H1 (cell line): ENCODE data around the gene F13B. TPM values are rescaled to one million over a fixed set of nuclear protein-coding genes. Genes with fewer than 3 reads are reported as not detected.
"Not testable (repeated sequence)": the region's sequence is repeated elsewhere in the genome, so short reads cannot be mapped to it uniquely, and the experiment has no call there.

Experiments
- CTCF ChIA-PET: fragments of 300-600 bp; sonication (Branson Sonifier 250); formaldehyde crosslinking; loops from one replicate; lab custom pipeline; 2021; ENCODE audit not compliant: partially characterized antibody; lab: Charles Lee
- POLR2A ChIA-PET: fragments of 300-600 bp; sonication (Branson Sonifier 250); formaldehyde crosslinking; loops from one replicate; lab custom pipeline; 2021; ENCODE audit warnings: inconsistent platforms; ENCODE audit not compliant: partially characterized antibody; lab: Charles Lee
- DNase-seq, 2 experiments: peaks; one replicate each; pipeline versions ENCODE4 v3.0.0 to v3.0.0-alpha.2; 2010 to 2022; ENCODE audit warnings: low spot score in 2 of 2, low read depth in 1 of 2, mixed read lengths in 1 of 2
- FAIRE-seq: peaks from 2 replicates; lab custom pipeline; 2011; peaks lifted over from hg19 to GRCh38; lab: Jason Lieb, UNC
- H2AFZ ChIP-seq: 2 replicates; pipeline ENCODE4 v1.8.1; 2012; ENCODE audit warnings: low read length, inconsistent platforms
- H2AK5ac ChIP-seq: 2 replicates; pipeline ENCODE4 v1.6.1; 2013; ENCODE audit warnings: low read depth, low read length
- H2BK120ac ChIP-seq: replicated peaks from 2 replicates; pipeline ENCODE3; 2013; ENCODE audit warnings: low read depth, low read length, inconsistent platforms
- H2BK12ac ChIP-seq: 2 replicates; pipeline ENCODE4 v1.6.1; 2013; ENCODE audit warnings: low read depth, low read length
- H2BK15ac ChIP-seq: 2 replicates; pipeline ENCODE4 v1.6.1; 2013; ENCODE audit warnings: low read length
- H2BK20ac ChIP-seq: 2 replicates; pipeline ENCODE4 v1.6.1; 2013; ENCODE audit warnings: low read length
- H2BK5ac ChIP-seq: 2 replicates; pipeline ENCODE4 v1.6.1; 2013; ENCODE audit warnings: low read depth, low read length
- H3K14ac ChIP-seq: 2 replicates; pipeline ENCODE4 v1.6.1; 2013; ENCODE audit warnings: inconsistent platforms; ENCODE audit not compliant: insufficient read length
- H3K18ac ChIP-seq: 2 replicates; pipeline ENCODE4 v1.6.1; 2013; ENCODE audit warnings: low read length; ENCODE audit errors: extremely low read depth
- H3K23ac ChIP-seq: 2 replicates; pipeline ENCODE4 v1.6.1; 2013; ENCODE audit warnings: inconsistent platforms; ENCODE audit not compliant: insufficient read length
- H3K23me2 ChIP-seq: 2 replicates; pipeline ENCODE4 v1.6.1; 2013; ENCODE audit warnings: low read depth, low read length
- H3K27ac ChIP-seq: 2 replicates; pipeline ENCODE4 v1.6.1; 2011; ENCODE audit warnings: low read depth, low read length, inconsistent platforms
- H3K27me3 ChIP-seq, 4 experiments: replicated peaks in 1 of 4; 1 replicate in 1 of 4; 2 replicates in 3 of 4; pipeline versions ENCODE4 v1.6.1 to v1.8.1; 2011 to 2013; ENCODE audit warnings: low read length in 3 of 4, mild to moderate bottlenecking in 3 of 4, inconsistent platforms in 2 of 4, mixed read lengths in 2 of 4, moderate library complexity in 1 of 4; ENCODE audit not compliant: control insufficient read depth in 3 of 4, insufficient read depth in 3 of 4; ENCODE audit errors: extremely low read depth in 1 of 4
- H3K36me3 ChIP-seq, 4 experiments: 2 replicates each; pipeline versions ENCODE4 v1.6.1 to v1.8.1; 2011 to 2013; ENCODE audit warnings: mild to moderate bottlenecking in 4 of 4, low read length in 3 of 4, moderate library complexity in 2 of 4, control low read depth in 1 of 4, inconsistent platforms in 1 of 4; ENCODE audit not compliant: insufficient read depth in 4 of 4, control insufficient read depth in 2 of 4
- H3K4ac ChIP-seq: replicated peaks from 2 replicates; pipeline ENCODE3; 2013; ENCODE audit warnings: low read length, low read depth, mixed read lengths, inconsistent platforms; ENCODE audit not compliant: insufficient read length
- H3K4me1 ChIP-seq, 4 experiments: replicated peaks in 1 of 4; 1 replicate in 1 of 4; 2 replicates in 3 of 4; pipeline versions ENCODE4 v1.6.1 to v1.8.1; 2011 to 2013; ENCODE audit warnings: low read length in 3 of 4, inconsistent platforms in 2 of 4, mixed read lengths in 1 of 4; ENCODE audit not compliant: insufficient read depth in 4 of 4, control insufficient read depth in 3 of 4
- H3K4me2 ChIP-seq, 2 experiments: 2 replicates each; pipeline versions ENCODE4 v1.6.1 to v1.8.1; 2011 to 2013; ENCODE audit warnings: low read depth in 2 of 2, low read length in 2 of 2, control low read depth in 1 of 2, inconsistent platforms in 1 of 2, mild to moderate bottlenecking in 1 of 2; ENCODE audit not compliant: insufficient read depth in 1 of 2
- H3K4me3 ChIP-seq, 4 experiments: fragments of 200-600, 300-600 bp in 1 of 4; sonication (generic), shearing (Covaris generic), sonication (Bioruptor Twin) in 1 of 4; 2 replicates each; pipeline versions ENCODE4 v1.5.1 to v1.8.1; 2011 to 2016; ENCODE audit warnings: low read length in 4 of 4, low read depth in 3 of 4, control low read depth in 2 of 4, inconsistent platforms in 2 of 4, mild to moderate bottlenecking in 2 of 4, mixed read lengths in 1 of 4, moderate library complexity in 1 of 4; ENCODE audit not compliant: insufficient read depth in 2 of 4; ENCODE audit errors: extremely low read depth in 1 of 4
- H3K56ac ChIP-seq: replicated peaks from 2 replicates; pipeline ENCODE3; 2013; ENCODE audit warnings: low read depth, mild to moderate bottlenecking, mixed read lengths, low read length, inconsistent platforms; ENCODE audit not compliant: insufficient read length
- H3K79me1 ChIP-seq: 2 replicates; pipeline ENCODE4 v1.6.1; 2013; ENCODE audit warnings: low read depth, low read length, control low read depth
- H3K79me2 ChIP-seq, 2 experiments: 2 replicates each; pipeline versions ENCODE4 v1.6.1 to v1.8.1; 2012 to 2013; ENCODE audit warnings: low read length in 2 of 2, mild to moderate bottlenecking in 2 of 2, inconsistent platforms in 1 of 2; ENCODE audit not compliant: insufficient read depth in 2 of 2, control insufficient read depth in 1 of 2
- H3K9ac ChIP-seq, 4 experiments: replicated peaks in 1 of 4; 1 replicate in 1 of 4; 2 replicates in 3 of 4; pipeline versions ENCODE4 v1.6.1 to v1.8.1; 2011 to 2013; ENCODE audit warnings: low read depth in 3 of 4, low read length in 3 of 4, control low read depth in 2 of 4, mild to moderate bottlenecking in 2 of 4, moderate library complexity in 2 of 4, inconsistent platforms in 1 of 4; ENCODE audit errors: extremely low read depth in 1 of 4
- H3K9me3 ChIP-seq, 2 experiments: 2 replicates each; pipeline versions ENCODE4 v1.6.1 to v1.8.1; 2012 to 2013; ENCODE audit warnings: mild to moderate bottlenecking in 2 of 2, moderate library complexity in 2 of 2, control low read depth in 1 of 2, inconsistent platforms in 1 of 2, low read depth in 1 of 2, low read length in 1 of 2, mixed read lengths in 1 of 2; ENCODE audit not compliant: insufficient read depth in 2 of 2
- H4K20me1 ChIP-seq, 2 experiments: replicated peaks in 1 of 2; 2 replicates each; pipeline versions ENCODE3 to v1.8.1; 2011 to 2013; ENCODE audit warnings: inconsistent platforms in 2 of 2, low read length in 2 of 2, mild to moderate bottlenecking in 1 of 2; ENCODE audit not compliant: insufficient read depth in 2 of 2, control insufficient read depth in 1 of 2
- H4K5ac ChIP-seq: 2 replicates; pipeline ENCODE4 v1.6.1; 2013; ENCODE audit warnings: low read length, low read depth, mixed read lengths, inconsistent platforms; ENCODE audit not compliant: insufficient read length
- H4K8ac ChIP-seq: 2 replicates; pipeline ENCODE4 v1.8.0; 2013; ENCODE audit warnings: mild to moderate bottlenecking, moderate library complexity, low read length, inconsistent platforms; ENCODE audit not compliant: insufficient read depth; ENCODE audit errors: extremely low read depth
- H4K91ac ChIP-seq: replicated peaks from 2 replicates; pipeline ENCODE3; 2013; ENCODE audit warnings: low read length, mixed read lengths, inconsistent platforms; ENCODE audit not compliant: insufficient read length
- WGBS, 2 experiments: shearing (Covaris generic) in 1 of 2; methylation state at CpG; one replicate each; pipeline versions ENCODE4 v1.1.6 to v1.1.7; 2013 to 2015; ENCODE audit warnings: low lambda C conversion rate in 2 of 2, mixed read lengths in 2 of 2, inconsistent platforms in 1 of 2, low coverage in 1 of 2, missing lambda C conversion rate in 1 of 2; ENCODE audit not compliant: insufficient replicate concordance in 2 of 2, insufficient coverage in 1 of 2, insufficient read length in 1 of 2; ENCODE audit errors: extremely low coverage in 1 of 2, missing lambda C conversion rate in 1 of 2; 5-methylcytosine and 5-hydroxymethylcytosine counted together
- polyA plus RNA-seq, 7 experiments: library from polyadenylated mRNA; depleted of rRNA in 3 of 7; stranded (reverse) in 5 of 7; unstranded in 2 of 7; fragments of >200 nt in 5 of 7; fragments of 200-250 nt in 2 of 7; gene quantifications; 1 replicate in 5 of 7; 2 replicates in 1 of 7; 4 replicates in 1 of 7; pipeline versions ENCODE4 v1.2.1 to v1.2.3, GENCODE V29; 2011 to 2013; ENCODE audit warnings: missing spikeins in 2 of 7, mixed read lengths in 2 of 7
- total RNA-seq: library from RNA; stranded (reverse); fragmentation: NEBNext Ultra II Directional; extraction: Animal tissue kit (Norgen Biotek cat#: 25700); gene quantifications from 2 replicates; pipeline ENCODE4 v1.2.1, GENCODE V29; 2021

Gene F13B
- total and polyA plus RNA-seq, 2 of the 8 experiments (the other 6 are each of a cell fraction or from before 2014, with no cell fraction given), result not detected

DNA sequence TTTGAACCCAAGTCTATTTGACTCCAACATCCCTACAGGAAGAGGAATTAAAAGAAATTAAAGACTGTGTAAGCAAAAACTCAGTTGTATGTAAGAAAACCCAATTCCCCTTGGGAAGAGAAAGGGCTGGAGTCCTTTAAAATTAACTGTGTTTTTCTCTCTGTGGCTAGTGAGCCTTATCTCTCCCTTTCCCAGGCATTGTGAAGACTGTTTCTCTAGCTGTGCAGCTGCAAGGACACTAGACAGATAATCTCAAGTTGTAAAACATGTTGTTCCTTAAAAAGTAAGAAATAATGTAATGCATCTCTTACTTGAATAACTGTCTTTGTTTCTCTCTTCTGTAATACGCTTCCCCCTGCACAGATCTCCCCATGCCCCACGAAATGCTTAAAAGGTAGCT, 29.9 kb upstream of the F13B start:
- H2BK120ac ChIP-seq, H3K56ac ChIP-seq, CTCF ChIA-PET, H3K27ac ChIP-seq, H4K8ac ChIP-seq, H2BK12ac ChIP-seq, H3K4me2 ChIP-seq, H3K23ac ChIP-seq, DNase-seq, FAIRE-seq, H3K27me3 ChIP-seq, H3K9ac ChIP-seq, H3K14ac ChIP-seq, H3K23me2 ChIP-seq, H2BK5ac ChIP-seq, H2BK20ac ChIP-seq, H3K18ac ChIP-seq, H3K9me3 ChIP-seq, H3K4me1 ChIP-seq, H4K91ac ChIP-seq, H2AFZ ChIP-seq, H2BK15ac ChIP-seq, H2AK5ac ChIP-seq, H3K79me1 ChIP-seq, H3K79me2 ChIP-seq, H4K20me1 ChIP-seq, H3K4ac ChIP-seq, H4K5ac ChIP-seq, H3K4me3 ChIP-seq: not testable (repeated sequence)
- peaks cover 0 to 29% (median 12%) of the 10 kb centered on the region in 4 experiments; a peak in 6 of 8 replicates for H3K36me3 ChIP-seq
- WGBS, 2 experiments, result 98% methylated on average over 2 of the region's 2 CpGs; no CpG with 5 or more reads in 1 of the 2 experiments
- POLR2A ChIA-PET, result interaction anchor here (1.1 kb wide), 1 partner anchor 15 kb away, joined by 3 read pairs; no protein-coding TSS in a partner anchor
